GM12878 (cell line): ENCODE measurements around the gene CAMTA1. TPM values are rescaled to one million over a fixed set of nuclear protein-coding genes. Genes with fewer than 3 reads are reported as not detected.

Experiments
- ATAC-seq: fragments of 200-7000 bp; cut with Tn5 transposase; 3 replicates; pipeline ENCODE4 v1.9.1; 2020; ENCODE audit warnings: mild to moderate bottlenecking, moderate library complexity
- BruUV-seq: library from RNA; stranded (reverse); fragments of 400-500 nt; replicated peaks from 2 replicates; lab custom pipeline; 2021; lab: Mats Ljungman, UMichigan
- CTCF ChIA-PET: fragments of 300-600 bp; sonication (Branson Sonifier 250); formaldehyde crosslinking; extraction: SDS; loops from one replicate; lab custom pipeline; 2021; ENCODE audit warnings: inconsistent platforms; lab: Yijun Ruan, JAX
- POLR2A ChIA-PET: fragments of 350-600 bp; formaldehyde crosslinking; extraction: SDS; loops from one replicate; lab custom pipeline; 2021; ENCODE audit warnings: inconsistent platforms; lab: Charles Lee
- RAD21 ChIA-PET: fragments of 300-600 bp; sonication (Branson Sonifier 250); formaldehyde crosslinking; loops from one replicate; lab custom pipeline; 2023; ENCODE audit warnings: antibody characterized with exemption; ENCODE audit not compliant: unreplicated experiment; lab: Charles Lee
- SMC1A ChIA-PET: fragments of 300-600 bp; sonication (Branson Sonifier 250); formaldehyde crosslinking; loops from one replicate; lab custom pipeline; 2023; ENCODE audit not compliant: unreplicated experiment, uncharacterized antibody; lab: Charles Lee
- DNase-seq: peaks from one replicate; pipeline ENCODE4 v3.0.0-alpha.2; 2011; ENCODE audit warnings: low read depth, low spot score
- FAIRE-seq: peaks from 3 replicates; lab custom pipeline; 2011; peaks lifted over from hg19 to GRCh38; lab: Jason Lieb, UNC
- H2AFZ ChIP-seq: 2 replicates; pipeline ENCODE4 v1.6.0; 2011; ENCODE audit warnings: low read depth, low read length, control low read depth; ENCODE audit not compliant: control insufficient read depth
- H3K27ac ChIP-seq: 2 replicates; pipeline ENCODE4 v1.5.1; 2011; ENCODE audit warnings: control low read depth; ENCODE audit not compliant: control insufficient read depth, insufficient read depth
- H3K27me3 ChIP-seq, 2 experiments: replicated peaks in 1 of 2; 2 replicates each; pipeline versions ENCODE4 v1.6.0 to v1.6.1; 2011; ENCODE audit warnings: low read length in 1 of 2; ENCODE audit not compliant: control insufficient read depth in 2 of 2, insufficient read depth in 2 of 2
- H3K36me3 ChIP-seq, 2 experiments: 2 replicates each; pipeline ENCODE4 v1.5.1; 2011; ENCODE audit warnings: low read length in 1 of 2; ENCODE audit not compliant: control insufficient read depth in 2 of 2, insufficient read depth in 2 of 2
- H3K4me1 ChIP-seq: 2 replicates; pipeline ENCODE4 v1.6.1; 2011; ENCODE audit warnings: mild to moderate bottlenecking, low read length, moderate library complexity, mixed read lengths; ENCODE audit not compliant: control insufficient read depth, insufficient read depth
- H3K4me2 ChIP-seq: 2 replicates; pipeline ENCODE4 v1.6.0; 2011; ENCODE audit warnings: control low read depth; ENCODE audit not compliant: control insufficient read depth, insufficient read depth
- H3K4me3 ChIP-seq: fragments of 200-600 bp; sonication (generic); 2 replicates; pipeline ENCODE4 v1.5.1; 2016
- H3K79me2 ChIP-seq: 2 replicates; pipeline ENCODE4 v1.6.0; 2011; ENCODE audit warnings: low read length; ENCODE audit not compliant: control insufficient read depth, insufficient read depth
- H3K9ac ChIP-seq: 2 replicates; pipeline ENCODE4 v1.8.0; 2011; ENCODE audit warnings: low read length, control low read depth, mixed read lengths; ENCODE audit not compliant: control insufficient read depth, insufficient read depth
- H3K9me3 ChIP-seq: replicated peaks from 3 replicates; pipeline ENCODE4 v1.5.1; 2011; ENCODE audit warnings: mild to moderate bottlenecking, low read length; ENCODE audit not compliant: control insufficient read depth, insufficient read depth
- H4K20me1 ChIP-seq: 2 replicates; pipeline ENCODE4 v1.6.0; 2011; ENCODE audit not compliant: control insufficient read depth, insufficient read depth
- ATF3 ChIP-seq: IDR thresholded peaks from 2 replicates; pipeline ENCODE4 v1.6.1; 2011; ENCODE audit warnings: low read depth, mild to moderate bottlenecking, low read length, moderate library complexity, borderline replicate concordance; ENCODE audit errors: extremely low read depth
- BCLAF1 ChIP-seq: fragments of 450-650 bp; IDR thresholded peaks from 2 replicates; pipeline ENCODE4 v1.6.1; 2017; ENCODE audit warnings: antibody characterized with exemption, mild to moderate bottlenecking, moderate library complexity
- BHLHE40 ChIP-seq, 2 experiments: fragments of 450-650 bp in 1 of 2; IDR thresholded peaks; 2 replicates each; pipeline ENCODE4 v1.6.1; 2011 to 2017; ENCODE audit warnings: low read depth in 2 of 2, borderline replicate concordance in 1 of 2, improper control_type of control experiment in 1 of 2, low read length in 1 of 2, mild to moderate bottlenecking in 1 of 2
- FOS ChIP-seq: IDR thresholded peaks from 3 replicates; pipeline ENCODE4 v1.6.1; 2011; ENCODE audit warnings: borderline replicate concordance; ENCODE audit not compliant: insufficient read length; ENCODE audit errors: extremely low read depth
- JUNB ChIP-seq: IDR thresholded peaks from 2 replicates; pipeline ENCODE4 v1.6.1; 2016; ENCODE audit warnings: antibody characterized with exemption, mild to moderate bottlenecking
- KDM1A ChIP-seq: fragments of 200-600 bp; sonication (generic); IDR thresholded peaks from 2 replicates; pipeline ENCODE4 v1.6.1; 2016; ENCODE audit warnings: borderline replicate concordance
- LARP7 ChIP-seq: fragments of 450-650 bp; IDR thresholded peaks from 2 replicates; pipeline ENCODE4 v1.6.1; 2017; ENCODE audit warnings: mild to moderate bottlenecking
- ZNF384 ChIP-seq: IDR thresholded peaks from 2 replicates; pipeline ENCODE4 v1.6.1; 2012; ENCODE audit warnings: low read depth, mild to moderate bottlenecking, low read length, improper control_type of control experiment, borderline replicate concordance
- WGBS: methylation state at CpG from one replicate; pipeline ENCODE4 v1.1.6; 2016; ENCODE audit warnings: low lambda C conversion rate; ENCODE audit not compliant: insufficient replicate concordance, insufficient coverage; ENCODE audit errors: missing lambda C conversion rate; 5-methylcytosine and 5-hydroxymethylcytosine counted together
- in situ Hi-C: fragments of 300-500 bp; cut with MboI; formaldehyde crosslinking; loops from 9 replicates; pipeline ENCODE4 v1.14.3; 2018; ENCODE audit warnings: mixed read lengths
- intact Hi-C: fragments of 100-400 bp; cut with micrococcal nuclease; formaldehyde crosslinking; loops from one replicate; pipeline ENCODE4 v1.14.2; 2022; ENCODE audit not compliant: unreplicated experiment
- polyA plus RNA-seq, 11 experiments: library from polyadenylated mRNA; depleted of rRNA in 4 of 11; unstranded in 6 of 11; stranded (reverse) in 5 of 11; fragments of >200 nt; fragmentation: Nextera tagmentation in 4 of 11; fragmentation: Illumina TruSeq in 1 of 11; extraction: Ambion mirVana in 4 of 11; extraction: Trizol in 1 of 11; gene quantifications; 1 replicate in 1 of 11; 2 replicates in 10 of 11; pipeline versions ENCODE4 v1.2.1 to v1.2.3, GENCODE V29; 2011 to 2016; ENCODE audit warnings: inconsistent platforms in 2 of 11, missing spikeins in 2 of 11, low read depth in 1 of 11
- total RNA-seq, 4 experiments: library from RNA; depleted of rRNA in 3 of 4; stranded (reverse); fragments of >200 nt in 3 of 4; fragmentation: Illumina TruSeq in 1 of 4; extraction: Trizol in 1 of 4; gene quantifications; 2 replicates each; pipeline versions ENCODE4 v1.2.1 to v1.2.3, GENCODE V29; 2013 to 2021

CAMTA1 gene
- total and polyA plus RNA-seq, 10 of the 15 experiments (the other 5 are each of a cell fraction or from before 2014, with no cell fraction given) = 37.7 to 148 (median 76.4) TPM

- Histone ChIP-seq H3K9ac (no peak overlapping the region), H3K27ac (no peak overlapping the region), H3K36me3 (no peaks in the 10 kb centered on the region), H3K27me3 (peaks cover 0 to 1% of the 10 kb centered on the region in 2 experiments; a peak in 3 of 4 replicates), H4K20me1 (no peaks in the 10 kb centered on the region; the same call in 1 of the 2 replicates), H3K4me1 (no peaks in the 10 kb centered on the region), H2AFZ (no peak overlapping the region), H3K79me2 (no peaks in the 10 kb centered on the region), H3K4me2 (no peak overlapping the region), H3K4me3 (no peak overlapping the region), H3K9me3 (no peaks in the 10 kb centered on the region)
- no peak for FAIRE-seq
- ChIA-PET SMC1A (no interaction called here), POLR2A (no interaction called here), RAD21 (no interaction called here), CTCF (interaction anchor here (1.2 kb wide), 1 partner anchor 17 kb away, joined by 4 read pairs; no protein-coding TSS in a partner anchor)
- 29% methylated on average over 13 of the region's 15 CpGs for WGBS
- DNase-seq = no peak
- ATAC-seq = no peak
- TF ChIP-seq BHLHE40 (IDR thresholded peaks at IDR 0.05; ENCODE audit: borderline replicate concordance in 1 of 2, low read depth in 2 of 2, low read length in 1 of 2) (no peak), KDM1A (no peak), ZNF384 (no peak), JUNB (no peak), BCLAF1 (no peak), FOS (no peak), ATF3 (no peak), LARP7 (no peak)
- no TSS peak for BruUV-seq
- in situ Hi-C loops (no loop called here), intact Hi-C loops (no loop called here)
These were observed 672.6 kb downstream of the CAMTA1 start for GRCh38 chr1:7457811-7458210.
